Esophagus (tissue), 2 donors: Measurements from ENCODE around the gene ZIC3. TPM values are rescaled to one million over a fixed set of nuclear protein-coding genes. Genes with fewer than 3 reads are reported as not detected.
"Not testable (repeated sequence)": the region's sequence is repeated elsewhere in the genome, so short reads cannot be mapped to it uniquely, and the experiment has no call there.

Experiments used
- H3K27ac ChIP-seq, 2 donors: one replicate each; pipeline ENCODE4 v1.5.1; 2013; ENCODE audit warnings: low read depth in 2 of 2, mild to moderate bottlenecking in 2 of 2, inconsistent platforms in 1 of 2, low read length in 1 of 2, moderate library complexity in 1 of 2
- H3K27me3 ChIP-seq, 2 donors: one replicate each; pipeline ENCODE4 v1.6.1; 2013; ENCODE audit warnings: low read length in 2 of 2, control low read depth in 1 of 2, mild to moderate bottlenecking in 1 of 2; ENCODE audit not compliant: insufficient read depth in 2 of 2, control insufficient read depth in 1 of 2
- H3K36me3 ChIP-seq, 2 donors: one replicate each; pipeline ENCODE4 v1.6.1; 2013; ENCODE audit warnings: low read length in 1 of 2; ENCODE audit not compliant: control insufficient read depth in 2 of 2, insufficient read depth in 2 of 2
- H3K4me1 ChIP-seq, 2 donors: one replicate each; pipeline ENCODE4 v1.6.1; 2013; ENCODE audit warnings: low read length in 1 of 2; ENCODE audit not compliant: control insufficient read depth in 2 of 2, insufficient read depth in 2 of 2
- H3K4me3 ChIP-seq, 2 donors: one replicate each; pipeline ENCODE4 v1.5.1; 2013; ENCODE audit warnings: low read length in 2 of 2, mild to moderate bottlenecking in 2 of 2, low read depth in 1 of 2, moderate library complexity in 1 of 2
- H3K9me3 ChIP-seq, 2 donors: one replicate each; pipeline ENCODE4 v1.6.1; 2013; ENCODE audit warnings: mild to moderate bottlenecking in 2 of 2, low read depth in 1 of 2, low read length in 1 of 2, moderate library complexity in 1 of 2; ENCODE audit not compliant: control insufficient read depth in 2 of 2, insufficient read depth in 1 of 2
- WGBS, 2 donors: extraction: QIAGEN DNeasy Blood & Tissue Kit; methylation state at CpG; one replicate each; pipeline ENCODE4 v1.1.7; 2013; 5-methylcytosine and 5-hydroxymethylcytosine counted together
- polyA plus RNA-seq, 2 donors: library from polyadenylated mRNA; stranded (reverse); fragments of 200-250 nt; gene quantifications; one replicate each; pipeline ENCODE4 v1.2.3, GENCODE V29; 2013
- donor health status: healthy with polysubstance abuse.
- donor health status: Bipolar disorder and iron deficiency.

ZIC3 gene
- polyA plus RNA-seq, 2 donors = not detected

DNA sequence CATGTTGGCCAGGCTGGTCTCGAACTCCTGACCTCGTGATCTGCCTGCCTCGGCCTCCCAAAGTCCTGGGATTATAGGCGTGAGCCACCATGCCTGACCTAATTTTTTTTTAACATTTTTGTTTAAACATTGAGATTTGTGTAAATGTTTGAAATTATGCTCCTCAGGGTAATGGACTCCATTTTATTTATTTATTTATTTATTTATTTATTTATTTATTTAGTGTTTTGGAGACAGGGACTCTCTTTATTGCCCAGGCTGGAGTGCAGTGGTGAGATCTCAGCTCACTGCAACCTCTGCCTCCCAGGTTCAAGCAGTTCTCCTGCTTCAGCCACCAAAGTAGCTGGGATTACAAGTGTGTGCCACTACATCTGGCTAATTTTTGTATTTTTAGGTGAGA lies 13.8 kb upstream of the ZIC3 start:
- H3K4me1 ChIP-seq, H3K36me3 ChIP-seq, H3K27ac ChIP-seq, H3K4me3 ChIP-seq, H3K9me3 ChIP-seq: not testable (repeated sequence)
- WGBS, 2 donors = 75 to 86% methylated on average over 4 of the region's 4 CpGs
- peaks cover 4 to 13% of the 10 kb centered on the region in 2 donors for H3K27me3 ChIP-seq

DNA sequence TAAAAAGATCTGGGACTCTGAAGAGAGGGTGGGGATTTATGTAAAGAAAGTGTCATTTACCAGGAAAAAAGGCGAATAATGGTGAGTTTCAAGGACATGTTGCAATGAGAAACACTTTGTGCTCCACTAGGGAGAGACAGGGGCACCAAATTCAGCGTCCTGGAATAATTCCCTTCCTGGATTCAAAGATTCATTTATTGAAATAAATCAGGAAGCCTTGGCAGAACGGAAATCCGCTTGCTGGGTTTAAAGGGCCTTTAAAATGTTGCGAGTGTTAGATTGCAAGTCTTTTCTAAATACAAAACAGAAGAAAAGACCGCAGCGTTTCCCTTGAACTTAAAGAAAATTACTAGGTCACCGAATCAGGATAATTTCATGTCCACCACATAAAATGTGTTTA lies 3.8 kb upstream of the ZIC3 start:
- H3K27ac ChIP-seq = no peak overlapping the region
- WGBS, 2 donors = 25 to 33% methylated on average over 8 of the region's 8 CpGs
- H3K4me3 ChIP-seq = no peak overlapping the region
- peaks cover 3 to 6% of the 10 kb centered on the region in 2 donors for H3K9me3 ChIP-seq
- H3K4me1 ChIP-seq = peaks cover 5 to 8% of the 10 kb centered on the region in 2 donors
- no peaks in the 10 kb centered on the region for H3K36me3 ChIP-seq
- H3K27me3 ChIP-seq = peaks cover 3 to 17% of the 10 kb centered on the region in 2 donors

DNA sequence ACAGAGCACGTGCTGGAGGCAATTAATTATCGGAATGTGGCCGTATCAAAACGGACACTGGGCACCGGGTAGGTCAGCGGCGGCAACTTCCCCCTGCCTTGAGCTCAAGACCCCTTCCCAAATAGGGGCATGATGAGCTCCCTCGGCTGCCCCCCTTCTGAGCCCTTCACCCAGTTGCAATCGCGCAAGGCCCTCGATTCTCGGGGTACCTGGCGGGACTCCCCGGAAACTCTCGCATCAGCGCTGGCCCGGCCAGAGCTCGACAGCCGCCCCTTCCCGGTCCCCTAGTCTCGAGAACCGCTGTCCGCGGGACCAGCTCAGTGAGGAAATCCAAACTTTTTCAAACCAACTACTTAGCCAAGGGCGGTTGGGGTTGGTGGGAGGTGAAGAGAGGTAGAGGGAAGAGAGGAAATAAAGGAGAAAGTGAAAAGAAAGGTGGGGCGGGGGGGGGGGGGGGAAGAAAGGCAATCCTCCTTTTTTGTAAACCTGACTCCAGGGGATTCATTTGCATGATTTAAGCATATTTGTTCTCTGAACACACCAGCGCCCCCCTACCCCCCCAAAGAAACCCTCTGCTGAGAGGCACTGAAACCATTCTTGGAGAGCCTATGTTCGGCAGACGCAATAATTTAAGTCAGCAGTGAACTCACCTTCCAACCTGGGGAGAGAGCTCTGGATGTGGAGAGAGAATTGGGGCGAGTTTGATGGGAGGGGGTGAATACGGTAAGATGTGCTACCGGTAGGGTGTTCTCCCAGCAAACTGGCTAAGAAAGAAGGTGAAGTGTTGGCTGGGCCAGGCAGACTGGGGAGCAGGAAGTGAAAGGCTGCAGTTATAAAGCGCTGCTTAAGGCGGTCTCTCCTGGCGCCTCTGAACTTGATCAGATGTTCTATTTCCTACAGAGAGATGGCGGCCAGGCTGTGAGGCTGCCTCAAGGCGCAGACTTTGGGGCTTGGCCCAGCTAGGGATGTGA lies 2.0 kb upstream of the ZIC3 start:
- Histone ChIP-seq H3K9me3 (peaks cover 7 to 10% of the 10 kb centered on the region in 2 donors), H3K27ac (no peak overlapping the region), H3K36me3 (no peaks in the 10 kb centered on the region), H3K27me3 (peaks cover 3 to 20% of the 10 kb centered on the region in 2 donors), H3K4me1 (peaks cover 9 to 10% of the 10 kb centered on the region in 2 donors), H3K4me3 (no peak overlapping the region)
- WGBS, 2 donors = 14 to 22% methylated on average over 36 of the region's 37 CpGs

DNA sequence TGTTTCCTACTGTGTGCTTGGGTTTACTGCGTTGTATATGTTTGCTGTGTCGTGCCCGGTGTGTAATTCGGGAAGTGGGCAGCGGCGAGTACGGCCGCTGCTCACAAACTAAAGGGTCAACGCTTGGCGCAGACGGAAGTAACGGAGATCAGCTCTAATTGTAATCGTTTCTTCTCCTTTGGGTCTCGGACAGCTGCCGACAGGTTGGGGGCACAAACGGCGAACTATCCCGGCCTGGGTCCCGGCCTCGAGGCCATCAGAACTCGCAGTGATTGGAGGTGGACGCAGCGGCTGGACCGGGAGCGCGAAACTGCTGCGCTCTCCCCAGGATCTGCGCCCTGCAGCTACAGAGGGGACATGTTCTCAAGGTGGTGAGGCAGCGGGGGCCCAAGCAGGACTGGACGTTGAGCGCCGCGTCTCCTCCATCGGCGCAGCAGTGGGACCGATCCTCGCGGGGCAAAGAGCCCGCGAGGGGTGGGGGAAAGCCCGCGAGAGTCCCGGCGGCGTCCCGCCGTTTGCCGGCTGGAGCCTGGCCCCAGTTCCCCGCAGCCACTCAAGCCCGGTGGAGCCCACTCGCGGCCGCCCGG lies 516 bp upstream of the ZIC3 start:
- Histone ChIP-seq H3K36me3 (no peaks in the 10 kb centered on the region), H3K27me3 (peaks cover 6 to 20% of the 10 kb centered on the region in 2 donors), H3K4me3 (peak overlapping the region; percentile 33 to 37), H3K9me3 (peaks cover 7 to 10% of the 10 kb centered on the region in 2 donors), H3K27ac (no peak overlapping the region), H3K4me1 (peaks cover 9 to 10% of the 10 kb centered on the region in 2 donors)
- 3 to 22% methylated on average over 46 to 54 of the region's 54 CpGs for WGBS, 2 donors

DNA sequence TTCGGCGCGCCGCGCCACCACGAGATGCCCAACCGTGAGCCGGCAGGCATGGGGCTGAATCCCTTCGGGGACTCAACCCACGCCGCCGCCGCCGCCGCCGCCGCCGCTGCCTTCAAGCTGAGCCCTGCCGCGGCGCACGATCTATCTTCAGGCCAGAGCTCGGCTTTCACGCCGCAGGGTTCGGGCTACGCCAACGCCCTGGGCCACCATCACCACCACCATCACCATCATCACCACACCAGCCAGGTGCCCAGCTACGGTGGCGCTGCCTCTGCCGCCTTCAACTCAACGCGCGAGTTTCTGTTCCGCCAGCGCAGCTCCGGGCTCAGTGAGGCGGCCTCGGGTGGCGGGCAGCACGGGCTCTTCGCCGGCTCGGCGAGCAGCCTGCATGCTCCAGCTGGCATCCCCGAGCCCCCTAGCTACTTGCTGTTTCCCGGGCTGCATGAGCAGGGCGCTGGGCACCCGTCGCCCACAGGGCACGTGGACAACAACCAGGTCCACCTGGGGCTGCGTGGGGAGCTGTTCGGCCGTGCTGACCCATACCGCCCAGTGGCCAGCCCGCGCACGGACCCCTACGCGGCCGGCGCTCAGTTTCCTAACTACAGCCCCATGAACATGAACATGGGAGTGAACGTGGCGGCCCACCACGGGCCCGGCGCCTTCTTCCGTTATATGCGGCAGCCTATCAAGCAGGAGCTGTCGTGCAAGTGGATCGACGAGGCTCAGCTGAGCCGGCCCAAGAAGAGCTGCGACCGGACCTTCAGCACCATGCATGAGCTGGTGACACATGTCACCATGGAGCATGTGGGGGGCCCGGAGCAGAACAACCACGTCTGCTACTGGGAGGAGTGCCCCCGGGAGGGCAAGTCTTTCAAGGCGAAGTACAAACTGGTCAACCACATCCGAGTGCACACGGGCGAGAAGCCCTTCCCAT lies 1.1 kb downstream of the ZIC3 start:
- H3K4me3 ChIP-seq = peak overlapping the region in 1 of 2 donors; percentile 14

DNA sequence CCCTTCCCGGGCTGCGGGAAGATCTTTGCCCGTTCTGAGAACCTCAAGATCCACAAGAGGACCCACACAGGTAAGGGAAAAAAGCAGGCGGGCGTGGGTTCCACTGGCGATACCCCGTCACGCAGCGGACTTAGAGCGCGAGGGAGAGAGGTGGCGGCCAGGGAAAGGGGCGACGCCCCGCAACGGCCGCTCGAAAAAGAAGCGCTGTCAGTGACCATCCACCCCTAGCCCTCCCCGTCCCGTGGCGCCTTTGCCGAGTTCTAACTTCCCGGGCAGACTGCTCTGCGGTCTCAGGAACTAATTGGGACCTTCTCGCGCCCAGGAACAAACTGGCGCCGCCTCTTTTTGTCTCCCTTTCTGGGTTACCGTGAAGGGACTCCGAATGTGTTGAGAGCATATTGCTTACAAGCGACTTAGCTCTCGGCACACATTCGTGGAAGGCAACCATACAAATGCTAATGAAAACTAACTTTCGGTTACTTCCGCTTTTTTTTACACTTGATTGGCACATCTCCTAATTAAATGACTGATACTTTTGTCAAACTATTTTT lies 1.8 kb downstream of the ZIC3 start:
- Histone ChIP-seq H3K27me3 (peaks cover 6 to 20% of the 10 kb centered on the region in 2 donors), H3K4me3 (no peak overlapping the region), H3K9me3 (peaks cover 7 to 10% of the 10 kb centered on the region in 2 donors), H3K4me1 (peaks cover 9 to 10% of the 10 kb centered on the region in 2 donors), H3K27ac (no peak overlapping the region), H3K36me3 (no peaks in the 10 kb centered on the region)
- 8 to 28% methylated on average over 31 to 36 of the region's 36 CpGs for WGBS, 2 donors

More for the DNA sequence above, 1.1 kb downstream of the ZIC3 start:
- peaks cover 9 to 10% of the 10 kb centered on the region in 2 donors for H3K4me1 ChIP-seq
- peaks cover 6 to 20% of the 10 kb centered on the region in 2 donors for H3K27me3 ChIP-seq
- 4 to 35% methylated on average over 76 to 82 of the region's 82 CpGs for WGBS, 2 donors
- no peak overlapping the region for H3K27ac ChIP-seq
- no peaks in the 10 kb centered on the region for H3K36me3 ChIP-seq
- peaks cover 7 to 10% of the 10 kb centered on the region in 2 donors for H3K9me3 ChIP-seq

DNA sequence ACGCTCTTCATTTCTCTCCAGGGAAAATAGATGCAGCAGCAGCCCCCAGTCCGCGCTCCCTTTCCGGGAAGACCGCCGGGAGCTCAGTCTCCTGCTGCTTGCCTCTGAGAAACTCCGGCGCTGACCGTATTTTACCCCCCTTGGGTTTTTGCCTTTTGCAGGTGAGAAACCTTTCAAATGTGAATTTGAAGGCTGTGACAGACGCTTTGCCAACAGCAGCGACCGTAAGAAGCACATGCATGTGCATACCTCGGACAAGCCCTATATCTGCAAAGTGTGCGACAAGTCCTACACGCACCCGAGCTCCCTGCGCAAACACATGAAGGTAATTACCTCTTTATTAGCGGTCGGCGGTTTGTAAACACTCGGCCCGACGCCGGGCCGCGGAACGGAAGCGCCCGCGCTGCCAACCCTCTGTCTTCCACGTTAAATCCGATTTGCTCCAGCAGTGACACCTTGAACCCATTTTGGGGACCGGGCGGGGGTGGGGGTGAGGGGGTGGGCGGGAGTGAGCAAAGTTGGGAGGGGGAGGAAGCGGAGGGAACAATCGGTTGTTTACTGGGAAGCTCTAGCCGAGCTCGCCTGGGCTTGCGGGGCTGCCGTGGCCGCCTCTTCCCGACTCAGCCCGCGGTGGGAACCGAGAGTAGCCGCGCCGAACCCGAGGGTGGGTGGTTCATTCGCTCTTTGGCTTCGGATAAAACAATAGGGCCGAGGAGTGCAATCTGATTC lies 3.0 kb downstream of the ZIC3 start:
- no peak overlapping the region for H3K27ac ChIP-seq
- no peaks in the 10 kb centered on the region for H3K36me3 ChIP-seq
- H3K4me1 ChIP-seq = peaks cover 9 to 10% of the 10 kb centered on the region in 2 donors
- peaks cover 7 to 10% of the 10 kb centered on the region in 2 donors for H3K9me3 ChIP-seq
- peaks cover 6 to 17% of the 10 kb centered on the region in 2 donors for H3K27me3 ChIP-seq
- peak overlapping the region in 1 of 2 donors; percentile 8 for H3K4me3 ChIP-seq
- WGBS, 2 donors = 4 to 29% methylated on average over 53 of the region's 53 CpGs

DNA sequence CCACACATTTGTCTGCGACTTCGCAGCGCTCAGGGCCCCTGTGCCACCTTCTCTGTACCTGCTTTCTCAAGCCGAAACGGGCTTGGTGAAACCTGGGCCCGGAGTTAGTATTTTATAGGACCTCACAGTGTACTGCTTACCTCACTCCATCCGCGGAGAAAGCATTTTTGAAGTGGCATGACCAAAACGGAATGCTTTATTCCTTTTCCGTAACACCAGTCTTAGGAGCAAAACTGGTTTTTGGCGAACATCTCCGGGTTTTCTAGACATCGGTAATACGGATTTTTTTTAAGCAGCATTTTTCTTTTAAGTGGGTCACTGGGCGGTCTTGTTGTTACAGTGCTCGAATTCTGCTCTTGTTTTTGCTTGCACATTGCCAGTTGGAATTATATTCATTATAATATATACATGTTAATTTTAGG lies 3.6 kb downstream of the ZIC3 start:
- Histone ChIP-seq H3K27me3 (peaks cover 5 to 12% of the 10 kb centered on the region in 2 donors), H3K27ac (no peak overlapping the region), H3K36me3 (no peaks in the 10 kb centered on the region), H3K4me3 (no peak overlapping the region), H3K9me3 (peaks cover 7 to 10% of the 10 kb centered on the region in 2 donors), H3K4me1 (peaks cover 9 to 10% of the 10 kb centered on the region in 2 donors)
- WGBS, 2 donors = 8 to 23% methylated on average over 16 of the region's 16 CpGs
